ENCODE measurements around the gene F12. TPM values are rescaled to one million over a fixed set of nuclear protein-coding genes. Genes with fewer than 3 reads are reported as not detected.

Gene F12
- total RNA-seq, 4 donors from 2014 or later: 0.36 to 1.2 (median 0.95) TPM; not detected in 1

GRCh38 chr5:177414481-177414880 lies 5.1 kb upstream of the F12 start:
- Histone ChIP-seq H3K9me3 (no peaks in the 10 kb centered on the region), H3K4me1 (no peaks in the 10 kb centered on the region), H3K36me3 (no peaks in the 10 kb centered on the region), H3K27me3 (no peaks in the 10 kb centered on the region), H3K27ac (no peak overlapping the region), H3K4me3 (no peak overlapping the region)
- intact Hi-C loops (cut with DNase I; ENCODE audit: low total_unique reads) (no loop called here), in situ Hi-C loops (cut with MboI; ENCODE audit: low sequenced_read_pairs in 4 of 4) (no loop called here)
- DNase-seq (no peak), ATAC-seq (no peak)
- TF ChIP-seq POLR2A (IDR thresholded peaks at IDR 0.05) (no peak), CTCF (IDR thresholded peaks at IDR 0.05 in 4 of 5, conservative IDR thresholded peaks at IDR 0.05 in 1 of 5) (no peak)

- Histone ChIP-seq H3K27ac (no peak overlapping the region), H3K27me3 (no peaks in the 10 kb centered on the region), H3K9me3 (no peaks in the 10 kb centered on the region), H3K36me3 (no peaks in the 10 kb centered on the region), H3K4me1 (no peaks in the 10 kb centered on the region), H3K4me3 (no peak overlapping the region)
- TF ChIP-seq POLR2A (IDR thresholded peaks at IDR 0.05): no peak
- TF ChIP-seq CTCF (IDR thresholded peaks at IDR 0.05 in 4 of 5, conservative IDR thresholded peaks at IDR 0.05 in 1 of 5): no peak
- DNase-seq (no peak), ATAC-seq (no peak)
- intact Hi-C loops (cut with DNase I; ENCODE audit: low total_unique reads): no loop called here
- in situ Hi-C loops (cut with MboI; ENCODE audit: low sequenced_read_pairs in 4 of 4): no loop called here
These were observed 3.4 kb upstream of the F12 start for GRCh38 chr5:177412603-177413233.

GRCh38 chr5:177410575-177410974 lies 1.2 kb upstream of the F12 start:
- in situ Hi-C loops (cut with MboI; ENCODE audit: low sequenced_read_pairs in 4 of 4) (no loop called here), intact Hi-C loops (cut with DNase I; ENCODE audit: low total_unique reads) (no loop called here)
- H3K4me1 ChIP-seq: no peaks in the 10 kb centered on the region
- DNase-seq: no peak
- no peak overlapping the region for H3K27ac ChIP-seq
- no peaks in the 10 kb centered on the region for H3K9me3 ChIP-seq
- H3K4me3 ChIP-seq: no peak overlapping the region
- TF ChIP-seq CTCF (IDR thresholded peaks at IDR 0.05 in 4 of 5, conservative IDR thresholded peaks at IDR 0.05 in 1 of 5) (no peak), POLR2A (IDR thresholded peaks at IDR 0.05) (no peak)
- ATAC-seq: no peak
- no peaks in the 10 kb centered on the region for H3K27me3 ChIP-seq
- H3K36me3 ChIP-seq: no peaks in the 10 kb centered on the region

- Histone ChIP-seq H3K36me3 (no peaks in the 10 kb centered on the region), H3K9me3 (no peaks in the 10 kb centered on the region), H3K4me3 (no peak overlapping the region), H3K27me3 (peaks cover 33 to 39% (median 37%) of the 10 kb centered on the region in 3 donors), H3K27ac (no peak overlapping the region), H3K4me1 (peaks cover 19 to 25% of the 10 kb centered on the region in 2 donors)
- ATAC-seq: no peak
- in situ Hi-C loops (cut with MboI; ENCODE audit: low sequenced_read_pairs in 4 of 4) (loop anchor here in 2 of 4 donors (10.0 kb wide), 2 partner anchors 49 to 99 kb away; partner anchors contain the start of gene DOK3 (in 1 of the 2)), intact Hi-C loops (cut with DNase I; ENCODE audit: low total_unique reads) (no loop called here)
- TF ChIP-seq POLR2A (IDR thresholded peaks at IDR 0.05) (no peak), CTCF (IDR thresholded peaks at IDR 0.05 in 4 of 5, conservative IDR thresholded peaks at IDR 0.05 in 1 of 5) (no peak)
- no peak for DNase-seq
These were observed 3.6 kb downstream of the F12 start for GRCh38 chr5:177405805-177406204.

Data from gastrocnemius medialis (tissue), 4 donors.